Neural cell (in vitro differentiated cells): Measurements from ENCODE around the gene CCDC15. TPM values are rescaled to one million over a fixed set of nuclear protein-coding genes. Genes with fewer than 3 reads are reported as not detected.

ENCODE experiments used
- H2AFZ ChIP-seq: fragments of 200-600, 300-800 bp; sonication (generic), shearing (Covaris generic); 2 replicates; pipeline ENCODE4 v1.6.0; 2014; ENCODE audit warnings: low read depth, mild to moderate bottlenecking, antibody characterized with exemption, low read length, moderate library complexity
- H3F3A ChIP-seq: fragments of 200-600 bp; shearing (Covaris generic); 2 replicates; pipeline ENCODE4 v1.6.1; 2016; ENCODE audit warnings: mild to moderate bottlenecking, moderate library complexity, mixed read lengths, antibody characterized with exemption, low read length; ENCODE audit not compliant: insufficient read depth, poor library complexity, severe bottlenecking
- H3K27ac ChIP-seq: fragments of 200-600, 300-800 bp; sonication (generic), shearing (Covaris generic); 2 replicates; pipeline ENCODE4 v1.5.1; 2014; ENCODE audit warnings: mild to moderate bottlenecking, low read length, moderate library complexity
- H3K27me3 ChIP-seq: fragments of 300-800, 200-600 bp; sonication (generic), shearing (Covaris generic); 2 replicates; pipeline ENCODE4 v1.6.0; 2014; ENCODE audit warnings: mild to moderate bottlenecking, low read depth, low read length, moderate library complexity; ENCODE audit not compliant: insufficient read depth
- H3K36me3 ChIP-seq: fragments of 300-800, 200-600 bp; sonication (generic), shearing (Covaris generic); 2 replicates; pipeline ENCODE4 v1.5.1; 2014; ENCODE audit warnings: mild to moderate bottlenecking, antibody characterized with exemption, low read length, moderate library complexity; ENCODE audit not compliant: insufficient read depth
- H3K4me2 ChIP-seq: fragments of 300-800, 200-600 bp; sonication (generic), shearing (Covaris generic); 2 replicates; pipeline ENCODE4 v1.6.0; 2014; ENCODE audit warnings: mild to moderate bottlenecking, low read length
- H3K4me3 ChIP-seq: fragments of 300-800, 200-600 bp; sonication (generic), shearing (Covaris generic); 2 replicates; pipeline ENCODE4 v1.5.1; 2014; ENCODE audit warnings: mild to moderate bottlenecking, low read length, moderate library complexity
- H3K79me2 ChIP-seq: fragments of 200-600 bp; shearing (Covaris generic); replicated peaks from 2 replicates; pipeline ENCODE4 v1.6.0; 2014; ENCODE audit warnings: mild to moderate bottlenecking, low read length, moderate library complexity; ENCODE audit not compliant: insufficient read depth
- H3K9ac ChIP-seq: fragments of 300-800, 200-600 bp; sonication (generic), shearing (Covaris generic); 2 replicates; pipeline ENCODE4 v1.6.1; 2016; ENCODE audit warnings: mild to moderate bottlenecking, low read length, mixed read lengths
- H3K9me2 ChIP-seq: fragments of 200-600 bp; shearing (Covaris generic); 2 replicates; pipeline ENCODE4 v1.6.1; 2016; ENCODE audit warnings: mild to moderate bottlenecking, low read length, mixed read lengths; ENCODE audit not compliant: insufficient read depth
- H3K9me3 ChIP-seq: fragments of 200-600, 300-800 bp; sonication (generic), shearing (Covaris generic); 2 replicates; pipeline ENCODE4 v1.6.1; 2016; ENCODE audit warnings: mild to moderate bottlenecking, mixed run types, low read length, moderate library complexity, mixed read lengths
- H4K20me1 ChIP-seq: fragments of 200-600 bp; shearing (Covaris generic); 2 replicates; pipeline ENCODE4 v1.6.1; 2016; ENCODE audit warnings: mild to moderate bottlenecking, mixed run types; ENCODE audit not compliant: insufficient read depth
- EP300 ChIP-seq: fragments of 450-650 bp; conservative IDR thresholded peaks from 2 replicates; pipeline ENCODE4 v1.6.1; 2014; ENCODE audit warnings: antibody characterized with exemption, mild to moderate bottlenecking, moderate library complexity; ENCODE audit not compliant: poor library complexity, severe bottlenecking
- EZH2 ChIP-seq: fragments of 200-600, 300-800 bp; shearing (Covaris generic), sonication (generic); IDR thresholded peaks from 2 replicates; pipeline ENCODE4 v1.6.1; 2014; ENCODE audit warnings: antibody characterized with exemption, low read length, borderline replicate concordance, mild to moderate bottlenecking; ENCODE audit not compliant: insufficient read depth, poor library complexity, severe bottlenecking
- MXI1 ChIP-seq: fragments of 450-650 bp; conservative IDR thresholded peaks from 2 replicates; pipeline ENCODE4 v1.6.1; 2014; ENCODE audit warnings: antibody characterized with exemption, mild to moderate bottlenecking; ENCODE audit not compliant: poor library complexity, severe bottlenecking
- POLR2AphosphoS5 ChIP-seq: IDR thresholded peaks from 2 replicates; pipeline ENCODE4 v1.6.1; 2012
- RAD21 ChIP-seq: fragments of 450-650 bp; conservative IDR thresholded peaks from 2 replicates; pipeline ENCODE4 v1.6.1; 2014; ENCODE audit warnings: antibody characterized with exemption, mild to moderate bottlenecking, moderate library complexity
- REST ChIP-seq: IDR thresholded peaks from 2 replicates; pipeline ENCODE4 v1.6.1; 2012; ENCODE audit warnings: borderline replicate concordance
- SMC3 ChIP-seq: fragments of 450-650 bp; conservative IDR thresholded peaks from 2 replicates; pipeline ENCODE4 v1.6.1; 2014; ENCODE audit warnings: antibody characterized with exemption, mild to moderate bottlenecking, moderate library complexity; ENCODE audit not compliant: poor library complexity
- TAF1 ChIP-seq: IDR thresholded peaks from 2 replicates; pipeline ENCODE4 v1.6.1; 2012; ENCODE audit warnings: low read depth
- polyA plus RNA-seq: library from polyadenylated mRNA; depleted of rRNA; stranded (reverse); fragments of >200 nt; gene quantifications from 2 replicates; pipeline ENCODE4 v1.2.3, GENCODE V29; 2014
- TF ChIP-seq, protein P1 (sequence below): fragments of 450-650 bp; IDR thresholded peaks from 2 replicates; pipeline ENCODE4 v1.5.1; 2014; ENCODE audit warnings: antibody characterized with exemption, mild to moderate bottlenecking, moderate library complexity; ENCODE audit not compliant: poor library complexity, severe bottlenecking

CCDC15 gene
- polyA plus RNA-seq, 1 donor from 2014 or later, result 2.5 TPM

GRCh38 chr11:124943741-124944140, 10.3 kb upstream of the CCDC15 start:
- Histone ChIP-seq H2AFZ (no peak overlapping the region), H3K27ac (no peak overlapping the region), H3K4me3 (no peak overlapping the region), H3K36me3 (no peaks in the 10 kb centered on the region), H3K9me2 (no peaks in the 10 kb centered on the region), H4K20me1 (no peaks in the 10 kb centered on the region), H3K79me2 (no peaks in the 10 kb centered on the region), H3K9ac (no peak overlapping the region), H3F3A (no peaks in the 10 kb centered on the region), H3K4me2 (no peak overlapping the region), H3K27me3 (no peaks in the 10 kb centered on the region), H3K9me3 (no peaks in the 10 kb centered on the region)
- TF ChIP-seq MXI1, result no peak
- TF ChIP-seq RAD21, result no peak
- TF ChIP-seq SMC3, result no peak
- no peak for TF ChIP-seq EZH2
- TF ChIP-seq EP300, result no peak

- no peaks in the 10 kb centered on the region for H3K27me3 ChIP-seq
- H3K27ac ChIP-seq, result no peak overlapping the region
- no peaks in the 10 kb centered on the region for H4K20me1 ChIP-seq
- no peak overlapping the region for H3K4me2 ChIP-seq
- H3F3A ChIP-seq, result no peaks in the 10 kb centered on the region
- H3K79me2 ChIP-seq, result no peaks in the 10 kb centered on the region
- TF ChIP-seq REST (no peak), SMC3 (no peak), EZH2 (no peak), EP300 (no peak), RAD21 (no peak), TAF1 (no peak), MXI1 (no peak), POLR2AphosphoS5 (no peak)
- TF ChIP-seq, protein P1, sequence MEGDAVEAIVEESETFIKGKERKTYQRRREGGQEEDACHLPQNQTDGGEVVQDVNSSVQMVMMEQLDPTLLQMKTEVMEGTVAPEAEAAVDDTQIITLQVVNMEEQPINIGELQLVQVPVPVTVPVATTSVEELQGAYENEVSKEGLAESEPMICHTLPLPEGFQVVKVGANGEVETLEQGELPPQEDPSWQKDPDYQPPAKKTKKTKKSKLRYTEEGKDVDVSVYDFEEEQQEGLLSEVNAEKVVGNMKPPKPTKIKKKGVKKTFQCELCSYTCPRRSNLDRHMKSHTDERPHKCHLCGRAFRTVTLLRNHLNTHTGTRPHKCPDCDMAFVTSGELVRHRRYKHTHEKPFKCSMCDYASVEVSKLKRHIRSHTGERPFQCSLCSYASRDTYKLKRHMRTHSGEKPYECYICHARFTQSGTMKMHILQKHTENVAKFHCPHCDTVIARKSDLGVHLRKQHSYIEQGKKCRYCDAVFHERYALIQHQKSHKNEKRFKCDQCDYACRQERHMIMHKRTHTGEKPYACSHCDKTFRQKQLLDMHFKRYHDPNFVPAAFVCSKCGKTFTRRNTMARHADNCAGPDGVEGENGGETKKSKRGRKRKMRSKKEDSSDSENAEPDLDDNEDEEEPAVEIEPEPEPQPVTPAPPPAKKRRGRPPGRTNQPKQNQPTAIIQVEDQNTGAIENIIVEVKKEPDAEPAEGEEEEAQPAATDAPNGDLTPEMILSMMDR, result no peak
- no peaks in the 10 kb centered on the region for H3K9me3 ChIP-seq
- H3K4me3 ChIP-seq, result no peak overlapping the region
- no peak overlapping the region for H2AFZ ChIP-seq
- H3K9me2 ChIP-seq, result no peaks in the 10 kb centered on the region
- H3K9ac ChIP-seq, result no peak overlapping the region
- H3K36me3 ChIP-seq, result no peaks in the 10 kb centered on the region
Observed at GRCh38 chr11:124944565-124944964, 9.4 kb upstream of the CCDC15 start.
